Ishikawa (cell line): ENCODE measurements around the gene PTPRM.

Source experiments
- CEBPB ChIP-seq: IDR thresholded peaks from 2 replicates; pipeline ENCODE4 v1.6.1; 2012
- CREB1 ChIP-seq: IDR thresholded peaks from 2 replicates; pipeline ENCODE4 v1.6.1; 2012; ENCODE audit warnings: low read depth
- EGR1 ChIP-seq: IDR thresholded peaks from 2 replicates; pipeline ENCODE4 v1.6.1; 2012
- EP300 ChIP-seq: IDR thresholded peaks from 2 replicates; pipeline ENCODE4 v1.6.1; 2012; ENCODE audit warnings: borderline replicate concordance
- FOXM1 ChIP-seq: IDR thresholded peaks from 2 replicates; pipeline ENCODE4 v1.6.1; 2012; ENCODE audit warnings: low read depth, borderline replicate concordance
- NFIC ChIP-seq: IDR thresholded peaks from 2 replicates; pipeline ENCODE4 v1.6.1; 2012
- RAD21 ChIP-seq: IDR thresholded peaks from 2 replicates; pipeline ENCODE4 v1.6.1; 2012; ENCODE audit warnings: low read depth
- TAF1 ChIP-seq: IDR thresholded peaks from 2 replicates; pipeline ENCODE4 v1.6.1; 2012; ENCODE audit warnings: low read depth, mild to moderate bottlenecking
- TCF12 ChIP-seq: IDR thresholded peaks from 2 replicates; pipeline ENCODE4 v1.6.1; 2012; ENCODE audit warnings: low read depth
- TEAD4 ChIP-seq: IDR thresholded peaks from 2 replicates; pipeline ENCODE4 v1.6.1; 2012
- YY1 ChIP-seq: IDR thresholded peaks from 2 replicates; pipeline ENCODE4 v1.6.1; 2012; ENCODE audit warnings: low read depth
- ZBTB7A ChIP-seq: IDR thresholded peaks from 2 replicates; pipeline ENCODE4 v1.6.1; 2012; ENCODE audit warnings: low read depth
- TF ChIP-seq, protein P1 (sequence below): IDR thresholded peaks from 2 replicates; pipeline ENCODE4 v1.6.1; 2012; ENCODE audit warnings: low read depth, mild to moderate bottlenecking
- TF ChIP-seq, protein P2 (sequence below): IDR thresholded peaks from 2 replicates; pipeline ENCODE4 v1.6.1; 2012
- TF ChIP-seq, protein P3 (sequence below): IDR thresholded peaks from 2 replicates; pipeline ENCODE4 v1.6.1; 2012

The PTPRM gene

DNA sequence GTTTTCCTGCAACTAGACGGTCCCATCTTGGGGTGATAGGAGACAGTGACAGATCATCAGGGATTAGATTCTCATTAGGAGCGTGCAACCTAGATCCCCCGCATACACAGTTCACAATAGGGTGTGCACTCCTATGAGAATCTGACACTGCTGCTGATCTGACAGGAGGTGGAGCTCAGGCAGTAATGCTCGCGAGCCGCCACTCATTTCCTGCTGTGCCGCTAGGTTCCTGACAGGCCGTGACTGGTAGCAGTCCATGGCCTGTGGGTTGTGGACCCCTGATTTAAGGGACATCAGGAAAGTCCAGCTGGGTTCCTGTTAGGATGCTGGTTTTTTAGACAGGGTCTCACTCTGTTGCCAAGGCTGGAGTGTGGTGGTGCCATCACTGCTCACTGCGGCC is 48.7 kb downstream of the PTPRM start:
- no peak for TF ChIP-seq CREB1
- TF ChIP-seq TEAD4: no peak
- TF ChIP-seq ZBTB7A: no peak
- TF ChIP-seq EP300: no peak
- TF ChIP-seq, protein P1, sequence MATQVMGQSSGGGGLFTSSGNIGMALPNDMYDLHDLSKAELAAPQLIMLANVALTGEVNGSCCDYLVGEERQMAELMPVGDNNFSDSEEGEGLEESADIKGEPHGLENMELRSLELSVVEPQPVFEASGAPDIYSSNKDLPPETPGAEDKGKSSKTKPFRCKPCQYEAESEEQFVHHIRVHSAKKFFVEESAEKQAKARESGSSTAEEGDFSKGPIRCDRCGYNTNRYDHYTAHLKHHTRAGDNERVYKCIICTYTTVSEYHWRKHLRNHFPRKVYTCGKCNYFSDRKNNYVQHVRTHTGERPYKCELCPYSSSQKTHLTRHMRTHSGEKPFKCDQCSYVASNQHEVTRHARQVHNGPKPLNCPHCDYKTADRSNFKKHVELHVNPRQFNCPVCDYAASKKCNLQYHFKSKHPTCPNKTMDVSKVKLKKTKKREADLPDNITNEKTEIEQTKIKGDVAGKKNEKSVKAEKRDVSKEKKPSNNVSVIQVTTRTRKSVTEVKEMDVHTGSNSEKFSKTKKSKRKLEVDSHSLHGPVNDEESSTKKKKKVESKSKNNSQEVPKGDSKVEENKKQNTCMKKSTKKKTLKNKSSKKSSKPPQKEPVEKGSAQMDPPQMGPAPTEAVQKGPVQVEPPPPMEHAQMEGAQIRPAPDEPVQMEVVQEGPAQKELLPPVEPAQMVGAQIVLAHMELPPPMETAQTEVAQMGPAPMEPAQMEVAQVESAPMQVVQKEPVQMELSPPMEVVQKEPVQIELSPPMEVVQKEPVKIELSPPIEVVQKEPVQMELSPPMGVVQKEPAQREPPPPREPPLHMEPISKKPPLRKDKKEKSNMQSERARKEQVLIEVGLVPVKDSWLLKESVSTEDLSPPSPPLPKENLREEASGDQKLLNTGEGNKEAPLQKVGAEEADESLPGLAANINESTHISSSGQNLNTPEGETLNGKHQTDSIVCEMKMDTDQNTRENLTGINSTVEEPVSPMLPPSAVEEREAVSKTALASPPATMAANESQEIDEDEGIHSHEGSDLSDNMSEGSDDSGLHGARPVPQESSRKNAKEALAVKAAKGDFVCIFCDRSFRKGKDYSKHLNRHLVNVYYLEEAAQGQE: no peak
- no peak for TF ChIP-seq CEBPB
- TF ChIP-seq TCF12: no peak
- no peak for TF ChIP-seq YY1
- no peak for TF ChIP-seq TAF1
- TF ChIP-seq, protein P2, sequence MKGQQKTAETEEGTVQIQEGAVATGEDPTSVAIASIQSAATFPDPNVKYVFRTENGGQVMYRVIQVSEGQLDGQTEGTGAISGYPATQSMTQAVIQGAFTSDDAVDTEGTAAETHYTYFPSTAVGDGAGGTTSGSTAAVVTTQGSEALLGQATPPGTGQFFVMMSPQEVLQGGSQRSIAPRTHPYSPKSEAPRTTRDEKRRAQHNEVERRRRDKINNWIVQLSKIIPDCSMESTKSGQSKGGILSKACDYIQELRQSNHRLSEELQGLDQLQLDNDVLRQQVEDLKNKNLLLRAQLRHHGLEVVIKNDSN: no peak
- TF ChIP-seq FOXM1: no peak
- no peak for TF ChIP-seq EGR1
- no peak for TF ChIP-seq RAD21
- TF ChIP-seq, protein P3, sequence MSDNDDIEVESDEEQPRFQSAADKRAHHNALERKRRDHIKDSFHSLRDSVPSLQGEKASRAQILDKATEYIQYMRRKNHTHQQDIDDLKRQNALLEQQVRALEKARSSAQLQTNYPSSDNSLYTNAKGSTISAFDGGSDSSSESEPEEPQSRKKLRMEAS: no peak
- TF ChIP-seq NFIC: no peak

DNA sequence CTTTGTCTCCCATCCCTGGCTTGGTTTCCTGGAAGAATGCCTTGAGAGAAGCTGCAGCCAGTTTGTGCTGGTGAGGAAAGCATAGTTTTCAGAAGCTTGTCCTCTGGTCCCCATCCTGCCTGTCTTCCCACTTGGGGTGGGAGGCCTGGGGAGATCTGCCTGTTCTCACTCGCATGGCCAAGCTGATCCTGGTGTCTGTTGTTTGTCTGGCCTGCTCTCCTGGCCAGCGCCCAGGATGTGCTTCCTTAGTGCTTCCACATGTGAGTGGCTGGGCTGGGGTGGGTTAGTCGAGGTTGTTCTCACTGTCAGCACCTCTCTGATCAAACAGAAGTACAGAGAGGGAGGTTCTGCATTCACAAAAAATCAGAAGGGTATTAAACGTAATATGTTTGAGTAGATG is 49.5 kb downstream of the PTPRM start:
- TF ChIP-seq FOXM1 (no peak), NFIC (no peak), EP300 (no peak), TCF12 (no peak)
- TF ChIP-seq, protein P3: no peak

DNA sequence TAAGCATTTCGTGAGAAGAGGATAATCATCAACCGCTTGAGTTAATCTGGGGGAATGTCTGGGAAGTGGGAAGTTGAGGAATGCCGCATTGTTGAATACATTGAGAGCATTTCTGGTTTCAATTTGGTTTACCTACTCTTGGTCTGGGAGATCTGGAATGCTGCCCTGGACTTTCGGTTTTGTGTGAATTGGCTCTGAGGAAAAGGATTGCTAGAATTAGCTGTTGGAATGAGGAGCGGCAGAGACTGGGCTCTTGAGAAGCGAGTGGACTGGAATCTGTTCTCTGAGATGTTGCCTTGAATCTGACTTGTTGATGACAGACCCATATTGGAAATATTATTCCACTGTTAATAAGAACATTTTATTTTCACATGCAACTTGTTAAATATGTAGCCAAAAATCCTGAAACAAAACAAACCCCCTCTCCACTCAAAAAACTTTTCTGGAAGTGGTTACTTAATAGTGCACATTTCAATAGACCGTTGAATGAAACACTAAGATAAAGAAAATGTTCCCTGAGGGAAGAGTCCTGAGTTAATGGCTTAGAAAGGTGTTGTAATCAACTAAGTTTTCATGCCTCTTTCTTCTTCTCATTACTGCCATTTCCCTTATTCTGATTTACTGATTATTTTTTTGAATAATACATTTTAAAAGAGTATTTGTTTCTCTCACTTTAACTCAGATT is 50.8 kb downstream of the PTPRM start:
- TF ChIP-seq TCF12: no peak
- TF ChIP-seq CEBPB: no peak
- TF ChIP-seq FOXM1: no peak
- no peak for TF ChIP-seq NFIC
- TF ChIP-seq CREB1: no peak
- TF ChIP-seq, protein P2: no peak
- TF ChIP-seq, protein P1: no peak
- TF ChIP-seq, protein P3: no peak
- TF ChIP-seq TEAD4: no peak
- no peak for TF ChIP-seq TAF1
- no peak for TF ChIP-seq ZBTB7A
- no peak for TF ChIP-seq RAD21
- TF ChIP-seq YY1: no peak
- no peak for TF ChIP-seq EP300
- TF ChIP-seq EGR1: no peak

DNA sequence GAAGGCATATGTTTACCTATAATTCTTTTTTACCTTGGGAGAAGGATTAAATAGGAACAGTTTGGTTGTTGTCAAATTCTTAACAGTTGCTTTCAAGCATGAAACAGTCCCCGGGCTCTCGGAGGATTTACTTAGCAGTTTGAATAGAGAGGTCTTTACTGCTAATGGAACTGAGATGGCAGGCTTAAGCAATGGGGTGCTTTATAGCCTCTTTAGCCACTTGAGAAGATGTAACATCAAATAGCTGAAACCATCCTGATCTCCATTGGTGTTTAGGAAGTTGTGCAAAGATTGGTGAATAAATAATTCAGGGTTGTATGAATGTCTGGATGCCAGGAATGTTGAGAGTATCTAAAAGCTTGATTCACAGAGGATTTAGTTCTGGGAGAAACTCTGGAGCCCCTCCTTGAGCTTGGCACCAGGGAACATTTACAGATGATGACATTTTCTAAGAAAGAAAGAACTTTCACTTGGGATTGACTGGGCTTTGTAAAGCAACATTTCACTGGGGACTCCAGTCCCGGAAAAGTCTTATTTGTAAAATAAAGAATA is 51.9 kb downstream of the PTPRM start:
- TF ChIP-seq NFIC (no peak), EP300 (no peak), RAD21 (no peak), YY1 (no peak), TAF1 (no peak), ZBTB7A (no peak), EGR1 (no peak), TEAD4 (no peak), FOXM1 (no peak), TCF12 (no peak), CEBPB (no peak), CREB1 (no peak)
- TF ChIP-seq, protein P2: no peak
- TF ChIP-seq, protein P3: no peak
- TF ChIP-seq, protein P1: no peak
